Neural cell (in vitro differentiated cells): Measurements from ENCODE around the gene BTBD6.

Experiments
- EP300 ChIP-seq: fragments of 450-650 bp; conservative IDR thresholded peaks from 2 replicates; pipeline ENCODE4 v1.6.1; 2014; ENCODE audit warnings: antibody characterized with exemption, mild to moderate bottlenecking, moderate library complexity; ENCODE audit not compliant: poor library complexity, severe bottlenecking
- EZH2 ChIP-seq: fragments of 200-600, 300-800 bp; shearing (Covaris generic), sonication (generic); IDR thresholded peaks from 2 replicates; pipeline ENCODE4 v1.6.1; 2014; ENCODE audit warnings: antibody characterized with exemption, low read length, borderline replicate concordance, mild to moderate bottlenecking; ENCODE audit not compliant: insufficient read depth, poor library complexity, severe bottlenecking
- MXI1 ChIP-seq: fragments of 450-650 bp; conservative IDR thresholded peaks from 2 replicates; pipeline ENCODE4 v1.6.1; 2014; ENCODE audit warnings: antibody characterized with exemption, mild to moderate bottlenecking; ENCODE audit not compliant: poor library complexity, severe bottlenecking
- POLR2AphosphoS5 ChIP-seq: IDR thresholded peaks from 2 replicates; pipeline ENCODE4 v1.6.1; 2012
- TAF1 ChIP-seq: IDR thresholded peaks from 2 replicates; pipeline ENCODE4 v1.6.1; 2012; ENCODE audit warnings: low read depth
- TF ChIP-seq, protein P1 (sequence below): fragments of 450-650 bp; IDR thresholded peaks from 2 replicates; pipeline ENCODE4 v1.5.1; 2014; ENCODE audit warnings: antibody characterized with exemption, mild to moderate bottlenecking, moderate library complexity; ENCODE audit not compliant: poor library complexity, severe bottlenecking
- TF ChIP-seq, protein P2 (sequence below): IDR thresholded peaks from 2 replicates; pipeline ENCODE4 v1.6.1; 2012; ENCODE audit warnings: borderline replicate concordance

DNA sequence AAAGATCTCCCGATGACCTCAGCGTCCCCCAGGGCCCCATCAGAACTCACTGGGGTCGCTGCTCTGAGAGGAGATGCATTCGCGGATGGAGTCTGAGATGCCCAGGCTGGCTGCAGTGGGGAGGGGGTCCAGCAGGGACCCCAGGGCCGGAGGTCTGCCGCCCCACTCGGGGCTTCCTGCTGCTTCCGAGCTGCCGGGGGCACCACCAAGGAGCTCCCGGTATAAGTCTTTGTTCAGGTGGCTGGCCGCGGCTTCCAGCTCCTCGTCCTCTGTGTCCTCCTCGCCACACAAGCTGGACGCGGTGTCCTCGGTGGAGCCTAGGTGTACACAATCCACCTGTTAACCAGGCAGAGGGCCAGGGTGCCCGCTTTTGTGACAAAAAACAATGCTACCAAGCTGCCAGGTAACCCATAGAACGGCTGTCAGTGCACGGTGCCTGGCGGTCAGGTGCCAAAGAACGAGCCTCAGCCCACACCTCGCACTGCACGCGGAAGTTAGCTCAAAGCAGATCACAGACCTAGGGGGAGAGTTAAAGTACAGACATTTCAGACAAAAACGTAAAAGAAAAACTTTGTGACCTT, 26.6 kb upstream of the BTBD6 start:
- TF ChIP-seq, protein P1, sequence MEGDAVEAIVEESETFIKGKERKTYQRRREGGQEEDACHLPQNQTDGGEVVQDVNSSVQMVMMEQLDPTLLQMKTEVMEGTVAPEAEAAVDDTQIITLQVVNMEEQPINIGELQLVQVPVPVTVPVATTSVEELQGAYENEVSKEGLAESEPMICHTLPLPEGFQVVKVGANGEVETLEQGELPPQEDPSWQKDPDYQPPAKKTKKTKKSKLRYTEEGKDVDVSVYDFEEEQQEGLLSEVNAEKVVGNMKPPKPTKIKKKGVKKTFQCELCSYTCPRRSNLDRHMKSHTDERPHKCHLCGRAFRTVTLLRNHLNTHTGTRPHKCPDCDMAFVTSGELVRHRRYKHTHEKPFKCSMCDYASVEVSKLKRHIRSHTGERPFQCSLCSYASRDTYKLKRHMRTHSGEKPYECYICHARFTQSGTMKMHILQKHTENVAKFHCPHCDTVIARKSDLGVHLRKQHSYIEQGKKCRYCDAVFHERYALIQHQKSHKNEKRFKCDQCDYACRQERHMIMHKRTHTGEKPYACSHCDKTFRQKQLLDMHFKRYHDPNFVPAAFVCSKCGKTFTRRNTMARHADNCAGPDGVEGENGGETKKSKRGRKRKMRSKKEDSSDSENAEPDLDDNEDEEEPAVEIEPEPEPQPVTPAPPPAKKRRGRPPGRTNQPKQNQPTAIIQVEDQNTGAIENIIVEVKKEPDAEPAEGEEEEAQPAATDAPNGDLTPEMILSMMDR = no peak
- TF ChIP-seq EZH2 = no peak
- no peak for TF ChIP-seq TAF1
- no peak for TF ChIP-seq POLR2AphosphoS5
- TF ChIP-seq MXI1 = no peak
- TF ChIP-seq, protein P2, sequence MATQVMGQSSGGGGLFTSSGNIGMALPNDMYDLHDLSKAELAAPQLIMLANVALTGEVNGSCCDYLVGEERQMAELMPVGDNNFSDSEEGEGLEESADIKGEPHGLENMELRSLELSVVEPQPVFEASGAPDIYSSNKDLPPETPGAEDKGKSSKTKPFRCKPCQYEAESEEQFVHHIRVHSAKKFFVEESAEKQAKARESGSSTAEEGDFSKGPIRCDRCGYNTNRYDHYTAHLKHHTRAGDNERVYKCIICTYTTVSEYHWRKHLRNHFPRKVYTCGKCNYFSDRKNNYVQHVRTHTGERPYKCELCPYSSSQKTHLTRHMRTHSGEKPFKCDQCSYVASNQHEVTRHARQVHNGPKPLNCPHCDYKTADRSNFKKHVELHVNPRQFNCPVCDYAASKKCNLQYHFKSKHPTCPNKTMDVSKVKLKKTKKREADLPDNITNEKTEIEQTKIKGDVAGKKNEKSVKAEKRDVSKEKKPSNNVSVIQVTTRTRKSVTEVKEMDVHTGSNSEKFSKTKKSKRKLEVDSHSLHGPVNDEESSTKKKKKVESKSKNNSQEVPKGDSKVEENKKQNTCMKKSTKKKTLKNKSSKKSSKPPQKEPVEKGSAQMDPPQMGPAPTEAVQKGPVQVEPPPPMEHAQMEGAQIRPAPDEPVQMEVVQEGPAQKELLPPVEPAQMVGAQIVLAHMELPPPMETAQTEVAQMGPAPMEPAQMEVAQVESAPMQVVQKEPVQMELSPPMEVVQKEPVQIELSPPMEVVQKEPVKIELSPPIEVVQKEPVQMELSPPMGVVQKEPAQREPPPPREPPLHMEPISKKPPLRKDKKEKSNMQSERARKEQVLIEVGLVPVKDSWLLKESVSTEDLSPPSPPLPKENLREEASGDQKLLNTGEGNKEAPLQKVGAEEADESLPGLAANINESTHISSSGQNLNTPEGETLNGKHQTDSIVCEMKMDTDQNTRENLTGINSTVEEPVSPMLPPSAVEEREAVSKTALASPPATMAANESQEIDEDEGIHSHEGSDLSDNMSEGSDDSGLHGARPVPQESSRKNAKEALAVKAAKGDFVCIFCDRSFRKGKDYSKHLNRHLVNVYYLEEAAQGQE = no peak
- TF ChIP-seq EP300 = no peak
